22Rv1 (cell line): Measurements from ENCODE around the gene MSI2.

Experiments
- ZFX ChIP-seq: fragments of 450-650 bp; IDR thresholded peaks from 2 replicates; pipeline ENCODE4 v1.6.1; 2017; ENCODE audit warnings: antibody characterized with exemption, borderline replicate concordance
- TF ChIP-seq, protein P1 (sequence below): fragments of 450-650 bp; IDR thresholded peaks from 2 replicates; pipeline ENCODE4 v1.5.1; 2017; ENCODE audit warnings: mild to moderate bottlenecking

DNA sequence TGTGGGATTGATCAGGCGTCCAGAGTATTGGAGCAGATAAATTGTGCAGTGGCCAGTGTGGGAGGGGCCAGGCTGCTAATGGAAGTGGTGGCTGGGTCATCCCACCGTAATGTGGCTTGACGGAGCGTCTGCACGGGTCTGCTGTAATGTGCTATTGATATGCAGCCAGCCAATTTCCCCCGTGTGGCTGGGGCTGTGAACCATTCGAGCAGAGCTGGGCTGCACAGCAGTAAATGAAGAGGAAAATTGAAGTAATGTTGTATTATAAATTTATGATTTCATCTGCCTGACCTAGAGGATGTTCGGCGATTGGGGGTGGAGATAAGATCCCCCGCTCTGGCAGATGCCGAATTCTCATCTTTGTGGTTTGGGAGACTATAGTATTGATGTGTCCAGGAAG lies 367.3 kb downstream of the MSI2 start:
- TF ChIP-seq, protein P1, sequence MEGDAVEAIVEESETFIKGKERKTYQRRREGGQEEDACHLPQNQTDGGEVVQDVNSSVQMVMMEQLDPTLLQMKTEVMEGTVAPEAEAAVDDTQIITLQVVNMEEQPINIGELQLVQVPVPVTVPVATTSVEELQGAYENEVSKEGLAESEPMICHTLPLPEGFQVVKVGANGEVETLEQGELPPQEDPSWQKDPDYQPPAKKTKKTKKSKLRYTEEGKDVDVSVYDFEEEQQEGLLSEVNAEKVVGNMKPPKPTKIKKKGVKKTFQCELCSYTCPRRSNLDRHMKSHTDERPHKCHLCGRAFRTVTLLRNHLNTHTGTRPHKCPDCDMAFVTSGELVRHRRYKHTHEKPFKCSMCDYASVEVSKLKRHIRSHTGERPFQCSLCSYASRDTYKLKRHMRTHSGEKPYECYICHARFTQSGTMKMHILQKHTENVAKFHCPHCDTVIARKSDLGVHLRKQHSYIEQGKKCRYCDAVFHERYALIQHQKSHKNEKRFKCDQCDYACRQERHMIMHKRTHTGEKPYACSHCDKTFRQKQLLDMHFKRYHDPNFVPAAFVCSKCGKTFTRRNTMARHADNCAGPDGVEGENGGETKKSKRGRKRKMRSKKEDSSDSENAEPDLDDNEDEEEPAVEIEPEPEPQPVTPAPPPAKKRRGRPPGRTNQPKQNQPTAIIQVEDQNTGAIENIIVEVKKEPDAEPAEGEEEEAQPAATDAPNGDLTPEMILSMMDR, result no peak
- TF ChIP-seq ZFX, result no peak
